Eye (tissue), 1 donor: Measurements from ENCODE around the gene NUP160.
"Not testable (repeated sequence)": the region's sequence is repeated elsewhere in the genome, so short reads cannot be mapped to it uniquely, and the experiment has no call there.

Experiments used
- DNase-seq: peaks from one replicate; pipeline ENCODE4 v3.0.0-alpha.2; 2015

Gene NUP160, protein sequence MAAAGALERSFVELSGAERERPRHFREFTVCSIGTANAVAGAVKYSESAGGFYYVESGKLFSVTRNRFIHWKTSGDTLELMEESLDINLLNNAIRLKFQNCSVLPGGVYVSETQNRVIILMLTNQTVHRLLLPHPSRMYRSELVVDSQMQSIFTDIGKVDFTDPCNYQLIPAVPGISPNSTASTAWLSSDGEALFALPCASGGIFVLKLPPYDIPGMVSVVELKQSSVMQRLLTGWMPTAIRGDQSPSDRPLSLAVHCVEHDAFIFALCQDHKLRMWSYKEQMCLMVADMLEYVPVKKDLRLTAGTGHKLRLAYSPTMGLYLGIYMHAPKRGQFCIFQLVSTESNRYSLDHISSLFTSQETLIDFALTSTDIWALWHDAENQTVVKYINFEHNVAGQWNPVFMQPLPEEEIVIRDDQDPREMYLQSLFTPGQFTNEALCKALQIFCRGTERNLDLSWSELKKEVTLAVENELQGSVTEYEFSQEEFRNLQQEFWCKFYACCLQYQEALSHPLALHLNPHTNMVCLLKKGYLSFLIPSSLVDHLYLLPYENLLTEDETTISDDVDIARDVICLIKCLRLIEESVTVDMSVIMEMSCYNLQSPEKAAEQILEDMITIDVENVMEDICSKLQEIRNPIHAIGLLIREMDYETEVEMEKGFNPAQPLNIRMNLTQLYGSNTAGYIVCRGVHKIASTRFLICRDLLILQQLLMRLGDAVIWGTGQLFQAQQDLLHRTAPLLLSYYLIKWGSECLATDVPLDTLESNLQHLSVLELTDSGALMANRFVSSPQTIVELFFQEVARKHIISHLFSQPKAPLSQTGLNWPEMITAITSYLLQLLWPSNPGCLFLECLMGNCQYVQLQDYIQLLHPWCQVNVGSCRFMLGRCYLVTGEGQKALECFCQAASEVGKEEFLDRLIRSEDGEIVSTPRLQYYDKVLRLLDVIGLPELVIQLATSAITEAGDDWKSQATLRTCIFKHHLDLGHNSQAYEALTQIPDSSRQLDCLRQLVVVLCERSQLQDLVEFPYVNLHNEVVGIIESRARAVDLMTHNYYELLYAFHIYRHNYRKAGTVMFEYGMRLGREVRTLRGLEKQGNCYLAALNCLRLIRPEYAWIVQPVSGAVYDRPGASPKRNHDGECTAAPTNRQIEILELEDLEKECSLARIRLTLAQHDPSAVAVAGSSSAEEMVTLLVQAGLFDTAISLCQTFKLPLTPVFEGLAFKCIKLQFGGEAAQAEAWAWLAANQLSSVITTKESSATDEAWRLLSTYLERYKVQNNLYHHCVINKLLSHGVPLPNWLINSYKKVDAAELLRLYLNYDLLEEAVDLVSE (N-terminal part only)

DNA sequence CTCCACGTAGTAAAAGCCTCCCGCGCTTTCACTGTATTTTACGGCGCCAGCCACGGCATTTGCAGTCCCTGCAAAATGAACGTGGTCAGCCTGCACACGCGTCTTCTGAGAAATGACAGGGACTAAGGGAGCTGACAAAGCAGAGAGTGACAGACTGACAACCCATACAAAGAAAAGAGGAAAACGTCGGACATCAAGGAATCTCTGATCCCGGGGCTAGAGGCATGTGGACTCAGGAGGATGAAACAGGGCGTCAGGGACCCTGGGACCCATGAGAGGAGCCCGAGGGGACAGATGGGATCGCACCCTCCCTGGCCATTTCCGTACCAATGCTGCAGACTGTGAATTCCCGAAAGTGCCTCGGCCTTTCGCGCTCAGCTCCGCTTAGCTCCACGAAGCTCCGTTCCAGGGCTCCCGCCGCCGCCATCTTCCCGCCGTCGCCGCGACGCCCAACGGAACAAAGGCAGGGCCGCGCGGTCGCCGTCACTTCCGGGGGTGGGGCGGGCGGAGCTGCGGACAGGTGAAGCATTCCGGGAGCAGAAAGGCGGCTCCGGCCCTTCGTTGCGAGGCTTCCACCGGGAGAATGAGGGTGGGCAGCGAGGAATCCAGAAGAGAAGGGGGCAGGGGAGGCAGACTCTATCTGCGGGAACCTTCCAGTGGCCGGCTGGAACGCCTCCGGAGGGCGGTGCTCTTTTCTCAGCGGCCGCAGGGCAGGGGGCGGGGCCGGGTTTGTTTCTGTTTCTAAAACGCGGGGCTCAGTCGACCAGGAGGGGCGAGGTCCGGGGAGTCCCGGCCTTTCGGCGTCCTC, at the start of gene NUP160:
NUP160 (minus strand) TSS at position 459 of the 808 bp plus-strand sequence; CDS start at position 427, 32 bp downstream.
- peak; percentile 94 for DNase-seq

DNA sequence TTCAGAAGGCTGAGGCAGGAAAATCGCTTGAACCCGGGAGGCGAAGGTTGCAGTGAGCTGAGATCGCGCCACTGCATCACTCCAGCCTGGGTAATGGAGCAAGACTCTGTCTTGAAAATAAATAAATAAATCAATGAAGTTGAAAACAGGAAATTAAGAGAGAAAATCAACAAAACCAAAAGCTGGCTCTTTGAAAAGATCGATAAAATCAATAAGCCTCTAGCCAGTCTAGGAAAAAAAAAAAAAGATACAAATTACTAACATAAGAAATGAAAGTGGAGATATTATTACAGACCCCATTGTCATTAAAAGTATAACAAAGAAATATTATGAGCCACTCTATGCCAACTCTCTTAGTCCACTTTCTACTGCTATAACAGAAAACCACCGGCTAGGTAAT, 48.0 kb upstream of the NUP160 start:
- no peak for DNase-seq

DNA sequence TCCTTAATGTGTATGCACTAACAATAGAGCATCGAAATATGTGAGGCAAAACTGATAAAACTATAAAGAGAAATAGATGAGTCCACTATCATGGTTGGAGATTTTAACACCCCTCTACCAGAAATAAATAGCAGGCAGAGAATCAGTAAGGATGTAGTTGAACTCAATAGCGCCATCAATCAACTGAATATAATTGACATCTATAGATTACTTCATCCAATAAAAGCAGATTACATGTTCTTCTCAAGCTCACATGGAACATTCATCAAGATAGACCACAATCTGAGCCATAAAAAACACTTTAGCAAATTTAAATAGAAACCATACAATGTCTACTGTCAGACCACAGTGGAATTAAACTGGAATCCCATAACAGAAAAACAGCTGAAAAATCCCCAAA, 46.9 kb upstream of the NUP160 start:
- peak; percentile 4 for DNase-seq

DNA sequence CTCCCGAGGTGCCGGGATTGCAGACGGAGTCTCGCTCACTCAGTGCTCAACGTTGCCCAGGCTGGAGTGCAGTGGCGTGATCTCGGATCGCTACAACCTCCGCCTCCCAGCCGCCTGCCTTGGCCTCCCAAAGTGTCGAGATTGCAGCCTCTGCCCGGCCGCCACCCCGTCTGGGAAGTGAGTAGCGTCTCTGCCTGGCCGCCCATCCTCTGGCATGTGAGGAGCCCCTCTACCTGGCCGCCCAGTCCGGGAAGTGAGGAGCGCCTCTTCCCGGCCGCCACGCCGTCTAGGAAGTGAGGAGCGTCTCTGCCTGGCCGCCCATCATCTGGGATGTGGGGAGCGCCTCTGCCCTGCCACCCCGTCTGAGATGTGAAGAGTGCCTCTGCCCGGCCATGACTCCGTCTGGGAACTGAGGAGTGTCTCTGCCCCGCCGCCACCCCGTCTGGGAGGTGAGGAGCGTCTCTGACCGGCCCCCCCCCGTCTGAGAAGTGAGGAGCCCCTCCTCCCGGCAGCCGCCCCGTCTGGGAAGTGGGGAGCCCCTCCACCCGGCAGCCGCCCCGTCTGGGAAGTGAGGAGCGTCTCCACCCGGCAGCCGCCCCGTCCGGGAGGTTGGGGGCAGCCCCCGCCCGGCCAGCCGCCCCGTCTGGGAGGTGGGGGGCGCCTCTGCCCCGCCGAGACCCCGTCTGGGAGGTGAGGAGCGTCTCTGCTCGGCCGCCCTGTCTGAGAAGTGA, 44.6 kb upstream of the NUP160 start:
- DNase-seq: not testable (repeated sequence)

DNA sequence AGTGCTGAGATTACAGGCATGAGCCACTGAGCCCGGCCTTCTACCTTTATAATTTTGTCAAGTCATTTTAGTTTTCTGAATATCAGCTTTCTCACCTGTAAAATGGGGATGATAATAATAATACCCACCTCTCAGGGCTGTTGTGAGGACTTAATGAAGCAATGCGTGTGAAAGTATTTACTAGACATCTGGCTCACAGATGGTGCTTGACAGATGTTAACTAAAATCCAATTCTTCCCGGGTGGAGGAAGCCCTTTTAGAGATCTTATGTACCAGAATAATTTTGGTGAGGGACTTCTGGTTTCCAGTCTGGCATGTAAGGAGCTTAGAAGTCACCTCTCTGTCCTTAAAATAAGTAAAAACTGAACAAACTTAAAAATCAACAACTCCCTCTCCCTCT, 43.7 kb upstream of the NUP160 start:
- no peak for DNase-seq

DNA sequence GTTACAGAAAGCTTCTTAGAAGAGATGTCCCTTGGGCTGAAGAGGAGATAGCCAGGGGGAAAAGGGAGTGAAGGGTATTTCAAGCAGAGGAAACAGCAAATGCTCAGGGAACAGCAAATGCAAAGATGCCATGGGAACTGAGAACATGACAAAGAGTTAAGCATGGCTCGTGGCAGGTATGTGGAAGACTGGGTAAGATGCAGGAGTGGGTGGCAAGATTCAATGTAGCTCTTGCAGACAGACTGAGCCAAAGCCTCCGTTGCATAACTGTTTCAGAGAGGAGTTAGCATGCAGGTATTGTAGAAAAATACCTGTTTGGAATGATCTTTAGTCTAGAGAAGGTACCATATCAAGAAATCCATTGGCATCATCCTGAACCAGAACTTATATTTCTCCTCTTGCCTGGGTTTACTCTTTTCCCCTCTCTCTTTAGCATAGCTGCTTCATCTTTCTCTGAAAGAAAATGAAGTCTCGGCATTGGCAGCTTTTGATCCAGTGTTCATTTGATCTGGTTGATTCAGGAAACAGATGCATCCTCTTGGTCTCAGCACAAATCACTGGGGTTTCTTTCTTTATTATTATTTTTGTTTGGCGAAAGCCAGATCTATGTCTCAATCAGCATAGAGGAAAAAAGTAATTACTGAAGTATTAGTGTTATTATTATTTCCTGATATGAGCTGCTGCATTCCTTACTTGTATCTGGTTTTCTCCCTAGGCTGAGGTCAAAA, 41.7 kb upstream of the NUP160 start:
- DNase-seq: no peak

DNA sequence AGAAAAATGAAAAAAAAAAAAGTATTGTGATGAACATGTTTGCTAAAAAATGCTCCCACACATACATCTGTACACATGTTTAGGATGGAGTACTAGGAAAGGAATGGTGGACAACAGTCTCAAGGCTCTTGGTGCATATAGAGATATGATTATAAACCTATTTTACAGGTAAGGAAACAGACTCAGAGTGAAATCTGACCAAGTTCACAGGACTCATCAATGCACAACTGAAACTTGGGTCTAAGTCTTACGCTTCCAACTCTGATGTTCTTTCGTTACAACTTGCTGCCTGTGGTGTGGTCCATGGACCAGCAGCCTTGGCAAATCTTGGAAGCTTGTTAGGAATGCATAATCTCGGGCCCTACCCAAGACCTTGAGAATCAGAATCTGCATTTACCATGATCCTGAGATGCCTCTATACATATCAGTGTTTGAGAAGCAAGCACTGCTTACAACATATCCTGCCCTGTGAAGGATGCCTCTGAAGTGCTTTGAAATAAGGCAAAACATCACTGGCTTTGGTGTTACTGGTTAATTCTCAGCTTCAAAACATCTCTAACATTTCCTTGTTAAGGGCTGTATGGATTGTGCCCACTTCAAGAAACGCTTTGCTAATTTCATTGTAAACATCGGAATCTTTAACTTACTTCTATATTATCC, 39.9 kb upstream of the NUP160 start:
- no peak for DNase-seq

DNA sequence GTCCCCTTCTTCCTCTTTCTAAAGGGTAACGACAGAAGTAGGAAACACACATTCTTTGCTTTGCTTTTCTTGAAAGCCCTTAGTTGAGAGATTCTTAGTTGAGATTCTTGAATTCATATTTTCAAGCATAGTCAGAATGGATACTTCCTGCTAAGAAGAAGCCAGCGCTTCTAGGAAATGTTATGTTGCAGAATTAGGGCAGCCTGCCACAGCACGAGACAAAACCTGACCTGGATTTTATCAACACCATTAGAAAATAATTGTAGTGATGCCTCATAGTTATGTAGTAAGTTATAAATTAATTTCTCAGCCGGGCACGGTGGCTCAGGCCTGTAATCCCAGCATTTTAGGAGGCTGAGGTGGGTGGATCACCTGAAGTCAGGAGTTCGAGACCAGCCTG, 37.9 kb upstream of the NUP160 start:
- no peak for DNase-seq

DNA sequence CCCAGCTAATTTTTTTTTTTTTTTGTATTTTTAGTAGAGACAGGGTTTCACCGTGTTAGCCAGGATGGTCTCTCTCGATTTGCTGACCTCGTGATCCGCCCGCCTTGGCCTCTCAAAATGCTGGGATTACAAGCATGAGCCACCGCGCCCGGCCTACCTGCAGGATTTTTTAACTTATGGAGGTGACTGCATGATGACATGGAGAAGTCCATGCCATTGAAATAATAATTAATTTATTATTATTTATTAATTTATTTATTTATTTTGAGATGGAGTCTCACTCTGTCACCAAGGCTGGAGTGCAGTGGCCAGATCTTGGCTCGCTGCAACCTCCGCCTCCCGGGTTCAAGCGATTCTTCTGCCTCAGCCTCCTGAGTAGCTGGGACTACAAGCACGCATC, 34.3 kb upstream of the NUP160 start:
- not testable (repeated sequence) for DNase-seq

DNA sequence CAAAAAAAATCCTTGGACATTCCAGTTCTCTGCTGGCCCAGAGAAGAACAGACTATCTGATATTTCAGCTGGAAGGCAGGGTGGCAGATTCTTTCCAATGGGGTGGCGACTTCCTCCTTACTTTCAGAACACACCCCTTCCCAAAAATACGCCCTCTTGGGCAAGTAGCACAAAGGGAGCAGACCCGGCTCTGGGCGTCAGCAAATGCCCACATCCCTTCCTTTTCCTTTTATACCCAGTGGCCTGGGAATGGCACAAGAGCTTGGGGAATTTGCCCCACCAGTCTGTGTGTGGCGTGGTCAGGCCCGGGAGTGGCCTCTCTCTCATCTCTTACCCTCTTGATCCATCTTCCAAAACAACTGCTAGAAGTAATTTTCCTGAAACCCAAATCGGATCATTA, 33.0 kb upstream of the NUP160 start:
- DNase-seq: no peak

DNA sequence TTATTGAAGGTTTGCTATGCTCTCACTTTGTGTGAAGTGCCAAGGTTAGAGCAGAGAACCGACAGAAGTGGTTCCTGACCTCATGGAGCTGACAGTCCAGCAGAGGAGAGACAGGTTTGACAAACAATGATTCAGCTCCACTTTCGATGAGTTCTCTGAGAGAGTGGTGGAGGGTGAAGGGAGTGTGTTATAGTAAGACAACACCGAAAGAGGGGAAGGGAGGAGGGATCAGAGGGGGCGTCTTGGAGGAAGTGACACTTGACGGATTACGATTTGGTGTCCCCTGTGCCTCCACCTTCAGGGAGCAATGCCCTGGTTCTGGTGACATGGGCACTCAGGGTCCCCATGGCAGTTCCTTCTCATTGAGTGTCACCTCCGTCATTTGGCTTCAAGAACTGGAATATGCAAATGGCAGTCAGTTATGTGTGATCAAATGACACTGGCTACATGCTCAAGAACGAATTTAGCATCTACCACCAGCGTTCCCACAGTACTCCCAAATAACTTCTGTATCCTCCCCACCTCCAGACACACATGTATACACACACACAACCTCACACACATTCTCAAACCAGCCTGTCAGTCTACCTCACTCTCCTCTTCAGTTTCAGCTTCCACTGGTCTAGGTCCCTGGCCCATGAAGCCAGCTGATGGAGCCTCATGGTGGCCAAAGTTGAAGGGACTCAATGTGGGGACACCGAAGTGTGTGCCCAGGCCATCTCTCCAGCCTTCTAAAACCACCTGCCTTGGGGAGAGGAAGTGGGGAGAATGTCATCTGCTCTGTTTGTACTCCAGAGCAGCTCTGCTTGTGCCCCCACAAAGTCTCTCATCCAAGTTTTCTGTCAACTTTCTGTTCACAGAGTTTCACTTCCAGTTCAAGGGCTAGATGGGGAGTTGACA, 31.4 kb upstream of the NUP160 start:
- DNase-seq: no peak

DNA sequence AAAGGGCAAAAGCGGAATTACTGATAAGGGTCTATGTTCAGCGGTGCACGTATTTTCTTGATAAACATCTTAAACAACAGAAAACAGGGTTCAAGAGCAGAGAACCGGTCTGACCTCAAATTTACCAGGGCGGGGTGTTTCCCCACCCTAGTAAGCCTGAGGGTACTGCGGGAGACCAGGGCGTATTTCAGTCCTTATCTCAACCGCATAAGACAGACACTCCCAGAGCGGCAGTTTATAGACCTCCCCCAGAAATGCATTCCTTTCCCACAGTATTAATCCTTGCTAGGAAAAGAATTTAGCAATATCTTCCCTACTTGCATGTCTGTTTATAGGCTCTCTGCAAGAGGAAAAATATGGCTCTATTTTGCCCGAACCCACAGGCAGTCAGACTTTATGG, 27.7 kb upstream of the NUP160 start:
- DNase-seq: not testable (repeated sequence)

DNA sequence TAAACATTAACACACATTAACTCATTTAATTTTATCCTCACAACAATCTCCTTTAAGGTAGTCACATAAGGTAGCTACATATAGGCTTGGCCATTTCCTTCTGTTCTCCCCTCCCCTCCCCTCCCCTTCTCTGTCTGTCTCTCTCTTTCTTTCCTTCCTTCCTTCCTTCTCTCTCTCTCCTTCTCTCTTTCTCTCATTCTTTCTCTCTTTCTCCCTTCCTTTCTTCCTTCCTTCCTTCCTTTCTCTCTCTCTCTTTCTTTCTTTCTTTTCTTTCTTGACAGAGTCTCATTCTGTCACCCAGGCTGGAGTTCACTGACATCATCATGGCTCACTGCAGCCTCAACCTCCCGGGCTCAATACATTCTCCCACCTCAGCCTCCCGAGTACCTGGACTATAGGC, 22.3 kb upstream of the NUP160 start:
- DNase-seq: no peak

DNA sequence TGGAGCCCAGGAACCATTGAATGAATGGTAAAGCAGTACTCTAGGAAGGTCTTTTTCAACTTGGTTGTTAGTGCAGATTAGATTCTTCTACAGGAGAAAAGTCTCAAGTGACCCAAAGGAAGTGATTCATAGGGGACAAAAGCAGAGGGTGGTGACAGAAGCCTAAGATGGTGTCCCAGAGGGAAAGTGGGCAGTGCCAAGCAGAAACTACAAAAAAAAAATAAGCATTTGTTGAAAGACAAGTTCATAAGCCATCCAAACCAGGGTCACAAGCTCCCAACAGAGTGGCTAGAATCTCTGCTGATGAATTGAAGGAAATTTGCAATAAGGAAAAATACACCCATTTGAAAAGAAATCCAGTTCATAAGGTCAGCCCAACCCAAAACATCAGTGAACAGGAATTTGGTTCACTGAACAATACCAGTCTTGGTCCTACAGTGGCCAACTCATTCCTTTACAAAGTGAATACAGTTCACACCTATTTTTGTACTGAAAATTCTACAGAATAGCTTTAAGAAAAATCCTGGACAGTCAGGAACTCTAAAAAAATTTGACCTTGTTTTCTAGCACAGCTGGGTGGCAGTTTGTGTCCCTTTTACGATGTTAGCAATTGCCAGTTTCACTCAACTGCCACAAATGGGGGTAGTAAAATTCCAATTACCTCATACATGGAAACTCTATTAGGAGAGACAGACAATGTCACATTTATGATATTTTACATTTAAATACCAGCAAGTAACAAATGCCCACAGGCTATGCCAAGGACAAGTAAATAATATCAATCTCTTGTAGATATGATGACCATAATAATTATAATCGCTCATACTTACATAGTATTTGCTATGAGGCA, 21.6 kb upstream of the NUP160 start:
- no peak for DNase-seq

DNA sequence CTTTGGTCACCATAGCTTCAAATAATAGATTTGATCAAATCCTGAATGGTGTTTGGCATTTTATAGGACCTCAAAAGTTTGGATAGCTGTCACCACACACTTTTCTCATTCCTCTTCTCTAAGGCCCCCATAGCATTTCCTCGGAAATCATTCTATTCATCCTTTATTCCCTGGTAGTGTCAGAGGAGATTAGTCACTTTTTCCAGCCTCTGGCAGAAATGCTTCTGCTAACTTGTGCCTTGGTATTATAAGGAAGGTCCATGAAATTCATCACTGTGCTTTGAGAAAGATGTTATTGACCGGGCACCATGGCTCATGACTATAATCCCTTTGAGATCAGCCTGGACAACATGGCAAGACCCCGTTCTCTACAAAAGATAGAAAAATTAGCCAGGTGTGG, 19.7 kb upstream of the NUP160 start:
- no peak for DNase-seq

DNA sequence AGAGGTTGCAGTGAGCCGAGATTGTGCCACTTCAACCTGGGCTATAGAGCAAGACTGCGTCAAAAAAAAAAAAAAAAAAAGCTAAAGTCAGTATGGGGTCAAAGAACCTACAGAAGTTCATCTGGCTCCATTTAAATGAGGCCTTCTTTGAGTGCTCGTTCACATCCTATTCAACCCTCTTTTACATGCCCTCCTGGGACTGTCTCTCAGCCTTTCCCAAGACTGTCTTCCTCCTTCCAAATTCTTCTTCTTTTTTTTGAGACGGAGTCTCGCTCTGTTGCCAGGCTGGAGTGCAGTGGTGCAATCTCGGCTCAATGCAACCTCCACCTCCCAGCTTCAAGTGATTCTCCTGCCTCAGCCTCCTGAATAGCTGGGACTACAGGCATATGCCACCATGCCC, 18.7 kb upstream of the NUP160 start:
- not testable (repeated sequence) for DNase-seq

DNA sequence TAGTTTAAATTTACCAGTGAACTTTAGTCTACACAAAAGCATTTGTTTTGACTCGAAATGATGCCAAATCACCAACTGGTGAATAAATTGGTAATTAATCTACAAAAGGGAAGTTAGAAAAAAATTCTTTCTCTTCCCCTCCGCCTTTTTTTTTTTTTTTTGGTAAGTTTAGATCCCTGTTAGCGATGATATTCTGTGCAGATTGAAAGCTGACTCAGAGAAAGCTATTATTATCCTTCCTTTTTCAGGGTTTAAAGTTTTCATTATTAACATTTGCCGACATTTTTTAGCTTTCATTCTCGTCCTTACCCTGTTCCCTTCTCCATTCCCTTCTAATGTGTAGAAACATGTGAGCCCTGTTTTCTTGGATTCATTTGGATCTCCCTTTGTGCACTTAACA, 16.8 kb upstream of the NUP160 start:
- no peak for DNase-seq

DNA sequence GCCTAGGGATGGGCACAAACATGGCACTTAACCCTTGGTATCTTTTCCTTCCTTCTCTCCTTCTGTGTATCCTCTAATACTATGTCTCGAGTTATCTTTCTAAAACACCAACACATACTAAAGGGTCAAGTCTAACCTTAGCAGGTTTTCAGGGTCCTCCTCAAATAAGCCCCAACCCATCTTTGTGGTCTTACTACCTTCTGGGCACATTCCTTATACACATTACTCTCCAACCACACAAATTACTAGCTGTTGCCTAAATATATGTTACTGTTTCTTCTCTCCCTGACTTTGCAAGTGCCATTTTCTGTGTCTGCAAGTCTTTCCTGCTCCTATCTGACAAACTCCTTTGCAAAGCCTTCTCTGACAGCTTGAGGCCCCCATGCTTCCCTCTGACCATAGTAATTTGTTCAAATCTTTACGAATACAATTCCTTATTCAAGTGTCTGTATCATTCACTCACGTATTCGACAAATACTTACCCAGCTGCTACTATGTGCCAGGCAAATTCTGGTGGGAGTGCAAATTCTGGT, 15.8 kb upstream of the NUP160 start:
- DNase-seq: no peak
